HG03439 (cell line): Measurements from ENCODE around the gene LRRTM4.
"Not testable (repeated sequence)": the region's sequence is repeated elsewhere in the genome, so short reads cannot be mapped to it uniquely, and the experiment has no call there.

Experiments used
- ATAC-seq: cut with Tn5 transposase; IDR thresholded peaks from one replicate; pipeline ENCODE4 v1.9.1; 2021; ENCODE audit warnings: mild to moderate bottlenecking, moderate library complexity; ENCODE audit not compliant: unreplicated experiment

Gene LRRTM4

DNA sequence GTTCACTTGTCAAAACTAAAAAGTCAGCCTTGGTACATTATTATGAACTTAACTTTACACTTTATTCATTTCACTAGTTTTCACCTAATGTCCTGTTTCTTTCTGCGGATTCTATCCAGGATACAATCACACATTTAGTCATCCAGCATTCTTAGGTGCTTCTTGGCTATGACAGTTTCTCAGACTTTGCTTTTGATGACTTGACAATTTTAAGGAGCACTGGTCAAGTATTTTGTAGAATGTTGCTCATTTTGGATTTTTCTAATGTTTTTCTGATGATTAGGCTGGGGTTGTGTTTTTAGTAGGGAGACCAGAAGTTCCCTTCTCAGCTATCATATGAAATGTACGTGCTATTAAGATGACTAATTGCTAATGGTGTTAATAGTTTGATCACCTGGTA, 601.2 kb downstream of the LRRTM4 start:
- ATAC-seq: no peak

DNA sequence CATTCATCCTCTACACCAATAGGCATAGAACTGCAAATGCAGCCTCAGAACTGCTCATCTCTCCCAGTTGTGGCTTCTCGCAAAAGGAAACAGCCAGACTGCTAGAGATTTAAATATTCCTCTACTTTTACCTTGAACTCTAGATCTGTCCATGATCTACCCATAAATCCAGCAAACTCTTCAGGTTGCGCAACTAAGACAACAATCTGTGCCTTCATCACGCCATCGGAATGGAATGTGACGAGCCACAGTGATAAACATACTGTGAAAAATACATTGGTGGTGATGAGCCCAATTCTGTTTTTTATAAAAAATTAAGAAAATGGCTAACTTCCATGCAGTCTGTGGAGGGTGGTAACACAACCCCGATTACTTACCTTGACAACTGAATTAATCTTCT, 626.7 kb downstream of the LRRTM4 start:
- no peak for ATAC-seq

DNA sequence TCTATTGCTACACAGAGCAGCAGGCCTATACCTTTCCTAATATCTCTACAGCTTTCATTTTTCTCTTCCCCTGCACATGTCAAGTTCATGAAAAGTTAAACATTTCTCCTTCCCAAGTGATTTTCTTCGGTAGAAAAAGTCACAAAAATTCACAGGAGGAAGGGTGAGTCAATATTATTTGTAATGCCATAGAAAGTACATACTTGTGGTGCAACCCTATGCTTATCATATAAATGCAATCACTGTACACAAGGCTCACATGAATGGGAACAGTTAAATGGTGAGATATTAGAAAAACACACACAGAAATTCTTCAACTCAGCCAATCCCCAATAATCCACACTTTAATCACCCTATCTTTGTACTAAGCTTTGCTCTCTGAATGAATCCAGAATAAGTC, 651.6 kb downstream of the LRRTM4 start:
- no peak for ATAC-seq

DNA sequence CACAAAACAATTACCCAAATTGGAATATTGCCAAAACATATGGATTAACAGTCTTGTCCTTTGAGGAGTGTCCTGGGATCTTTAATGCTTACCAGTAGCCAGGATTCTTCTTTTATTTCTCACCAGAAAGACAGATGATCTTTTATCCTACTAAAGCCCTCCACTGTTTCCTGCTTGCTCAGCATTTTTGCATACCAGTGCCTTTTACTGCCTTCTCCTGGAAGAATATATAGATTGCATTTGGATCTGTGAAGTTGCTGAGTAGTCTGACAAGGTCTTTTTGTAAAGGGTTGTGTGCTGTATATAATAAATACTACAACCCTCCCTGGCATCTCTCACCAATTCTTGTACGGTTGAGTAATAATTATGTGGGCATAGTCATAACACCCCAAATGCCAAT, 652.2 kb downstream of the LRRTM4 start:
- no peak for ATAC-seq

DNA sequence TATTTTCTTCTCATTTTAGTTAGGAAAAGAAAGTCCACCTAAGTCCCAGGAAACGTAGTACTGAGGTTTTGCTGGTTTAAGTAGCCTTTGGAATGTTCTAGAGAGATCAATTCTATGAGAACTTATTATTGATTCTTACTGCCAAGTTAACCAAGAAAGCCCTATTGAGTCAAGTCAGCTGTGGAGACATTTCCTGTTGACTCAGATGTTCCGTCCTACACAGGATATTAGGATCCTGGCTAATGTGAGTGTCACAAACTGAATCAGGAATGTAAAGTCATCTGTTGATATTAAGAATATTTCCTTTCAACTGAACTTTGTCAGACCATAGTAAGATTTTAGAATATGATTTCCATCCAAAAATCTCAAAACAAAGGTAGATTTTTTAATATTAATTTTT, 654.3 kb downstream of the LRRTM4 start:
- no peak for ATAC-seq

DNA sequence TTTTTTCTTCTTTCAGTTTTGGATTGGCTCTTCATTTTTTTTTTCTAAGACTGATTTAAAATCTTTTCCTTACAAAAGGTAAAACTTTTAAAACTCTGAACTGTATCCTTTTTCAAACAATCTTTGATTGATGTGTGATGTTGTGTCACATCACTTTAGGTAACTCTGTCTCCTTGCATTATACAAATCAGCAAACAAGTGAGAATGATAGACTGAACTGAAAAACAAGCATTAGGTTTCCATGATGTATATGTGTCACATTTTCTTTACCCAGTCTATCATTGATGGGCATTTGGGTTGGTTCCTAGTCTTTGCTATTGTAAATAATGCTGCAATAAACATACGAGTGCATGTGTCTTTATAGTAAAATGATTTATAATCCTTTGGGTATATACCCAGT, 655.7 kb downstream of the LRRTM4 start:
- ATAC-seq: no peak

DNA sequence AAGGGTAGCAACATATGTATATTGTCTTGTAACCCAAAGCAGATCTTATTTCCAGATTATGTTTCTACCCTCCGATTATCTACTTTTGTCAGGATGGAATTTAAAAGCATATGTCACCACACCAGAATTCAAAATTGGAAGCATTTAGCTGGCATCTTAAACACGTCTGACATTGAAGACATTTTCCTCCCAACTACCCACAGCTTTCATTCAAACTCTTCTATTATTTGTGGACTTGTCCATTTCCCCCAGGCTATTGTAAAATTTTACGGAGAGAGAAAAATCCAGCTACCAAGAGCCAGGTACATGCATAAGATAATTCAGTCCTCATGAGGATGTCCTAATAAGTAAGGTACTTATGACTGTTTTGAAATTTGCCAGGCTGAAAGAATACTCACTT, 659.3 kb downstream of the LRRTM4 start:
- ATAC-seq: no peak

DNA sequence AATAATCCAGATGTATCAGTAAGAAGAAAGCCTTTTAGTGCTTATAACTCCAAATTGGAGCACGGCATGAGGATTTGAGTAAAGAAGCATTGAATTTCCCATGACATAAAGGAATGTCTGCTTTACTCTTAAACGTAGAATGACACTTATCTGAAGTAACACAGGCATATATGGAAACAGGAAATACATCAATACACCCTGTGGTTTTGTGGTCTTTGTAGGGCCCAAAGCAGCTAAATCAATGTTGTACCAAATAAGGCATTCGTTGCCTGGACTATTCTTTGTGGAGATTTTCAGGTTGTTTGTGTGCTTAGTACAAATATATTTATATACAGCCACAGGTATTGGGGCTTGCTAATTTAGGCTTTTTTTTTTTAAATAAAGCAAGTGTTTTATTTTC, 660.5 kb downstream of the LRRTM4 start:
- no peak for ATAC-seq

DNA sequence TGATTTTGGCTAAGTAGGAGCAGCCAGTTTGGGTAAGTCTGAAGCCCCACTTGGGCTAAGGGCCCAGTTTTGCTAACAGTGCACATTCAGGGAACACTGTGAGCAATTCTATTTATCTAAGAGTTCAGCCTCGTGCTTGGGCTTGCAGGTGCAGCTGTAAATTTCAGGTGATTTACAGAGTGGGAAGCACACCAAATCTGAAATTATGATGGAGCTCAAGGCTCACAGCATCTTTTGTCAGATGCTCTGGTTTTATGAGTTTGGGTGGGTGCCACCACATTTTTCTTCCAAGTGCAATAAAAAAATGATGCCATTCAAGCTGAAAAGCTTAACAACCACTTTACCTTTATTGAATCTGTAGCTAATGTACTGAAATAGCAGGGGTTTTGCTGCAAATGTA, 671.2 kb downstream of the LRRTM4 start:
- no peak for ATAC-seq

DNA sequence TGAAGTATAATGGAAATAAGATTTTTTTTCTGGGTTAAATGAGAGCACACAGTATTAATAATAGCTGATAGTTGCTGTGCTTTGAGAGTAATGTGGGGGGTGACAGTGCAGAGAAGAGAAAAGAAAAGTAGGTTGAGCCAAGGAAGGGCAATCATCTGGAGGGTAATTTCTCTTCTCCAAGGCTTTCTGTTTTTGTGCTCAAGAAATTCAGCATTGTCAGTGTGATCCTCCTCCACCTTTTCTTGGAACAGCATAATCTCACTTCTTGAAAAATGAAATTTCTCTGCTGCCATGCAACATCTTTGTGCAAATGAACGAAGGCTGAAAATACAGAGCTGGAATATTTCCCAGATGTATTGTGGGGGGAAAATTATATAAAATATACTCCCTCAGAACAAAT, 673.1 kb downstream of the LRRTM4 start:
- no peak for ATAC-seq

DNA sequence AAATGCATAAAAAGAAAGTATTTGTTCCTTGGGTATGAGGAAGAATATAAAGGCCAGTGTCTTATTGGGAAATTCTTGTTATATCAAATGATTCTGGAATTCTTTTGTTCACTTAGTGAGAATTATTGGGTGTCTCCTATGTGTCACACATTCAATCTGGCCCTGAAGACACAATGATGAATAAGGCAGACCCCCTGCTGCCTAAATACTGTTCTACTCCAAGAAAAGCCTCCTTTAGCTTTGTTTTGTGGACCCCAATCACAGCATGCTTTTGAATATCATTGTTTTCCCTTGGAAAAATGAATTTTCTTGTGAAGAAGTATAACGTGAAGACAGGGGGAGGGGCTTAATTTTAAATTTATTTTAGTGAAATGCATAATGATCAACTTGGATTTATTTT, 682.4 kb downstream of the LRRTM4 start:
- no peak for ATAC-seq

DNA sequence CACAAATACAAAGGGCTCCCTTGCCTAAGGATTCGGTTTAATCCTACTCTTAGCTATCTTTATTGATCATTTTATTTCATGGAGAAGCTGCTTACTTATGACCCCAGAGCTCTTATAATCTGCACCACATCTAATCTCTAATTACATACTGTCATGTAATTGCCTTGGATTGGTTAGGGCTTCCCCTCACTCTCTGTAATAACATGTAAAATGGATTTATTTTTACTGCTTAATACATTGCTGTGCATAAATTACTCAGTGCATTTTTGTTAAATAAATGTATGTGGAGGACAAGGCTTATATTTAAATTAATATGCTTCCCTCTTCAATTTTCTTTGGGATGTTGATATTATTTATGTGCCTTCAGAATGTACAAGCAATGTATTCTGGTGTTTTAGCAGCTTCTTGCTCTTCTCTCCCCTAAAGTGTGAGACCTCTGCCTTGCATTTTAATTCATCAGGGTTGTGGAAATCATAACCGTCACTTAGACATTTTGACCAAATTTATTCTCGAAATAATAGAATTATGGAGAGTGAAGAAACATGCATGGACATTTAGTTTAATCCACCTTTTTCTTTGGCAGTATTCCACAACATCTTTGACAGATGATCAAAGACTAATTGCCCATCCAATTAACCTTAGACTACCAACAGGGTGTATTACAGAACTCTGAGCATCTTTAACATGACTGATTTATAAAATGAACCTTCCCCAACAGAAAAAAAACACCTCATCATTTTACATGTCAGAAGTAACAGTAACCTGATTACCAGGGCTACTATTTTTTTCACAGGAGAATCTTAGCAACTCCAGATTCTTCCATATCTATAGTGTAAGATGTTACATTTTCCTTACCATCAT, 692.6 kb downstream of the LRRTM4 start:
- no peak for ATAC-seq

DNA sequence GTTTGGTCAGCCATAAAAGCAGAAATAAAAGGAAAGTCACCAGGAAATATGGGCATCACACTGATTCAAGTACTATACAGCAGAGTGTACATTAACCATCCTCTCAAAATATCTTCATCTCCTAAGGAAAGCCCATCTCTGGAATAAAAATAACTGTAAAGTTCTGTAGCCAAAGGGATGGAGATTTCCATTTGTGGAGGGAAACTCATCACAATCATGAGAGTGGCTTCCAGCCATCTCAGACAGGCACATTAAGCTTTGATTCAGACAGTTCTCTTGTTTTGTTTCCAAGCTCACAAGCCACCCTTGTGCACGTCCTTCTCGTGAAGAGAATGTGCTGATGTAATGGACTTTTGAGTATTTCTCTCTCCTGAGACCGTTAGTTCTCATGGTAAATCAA, 695.5 kb downstream of the LRRTM4 start:
- no peak for ATAC-seq

DNA sequence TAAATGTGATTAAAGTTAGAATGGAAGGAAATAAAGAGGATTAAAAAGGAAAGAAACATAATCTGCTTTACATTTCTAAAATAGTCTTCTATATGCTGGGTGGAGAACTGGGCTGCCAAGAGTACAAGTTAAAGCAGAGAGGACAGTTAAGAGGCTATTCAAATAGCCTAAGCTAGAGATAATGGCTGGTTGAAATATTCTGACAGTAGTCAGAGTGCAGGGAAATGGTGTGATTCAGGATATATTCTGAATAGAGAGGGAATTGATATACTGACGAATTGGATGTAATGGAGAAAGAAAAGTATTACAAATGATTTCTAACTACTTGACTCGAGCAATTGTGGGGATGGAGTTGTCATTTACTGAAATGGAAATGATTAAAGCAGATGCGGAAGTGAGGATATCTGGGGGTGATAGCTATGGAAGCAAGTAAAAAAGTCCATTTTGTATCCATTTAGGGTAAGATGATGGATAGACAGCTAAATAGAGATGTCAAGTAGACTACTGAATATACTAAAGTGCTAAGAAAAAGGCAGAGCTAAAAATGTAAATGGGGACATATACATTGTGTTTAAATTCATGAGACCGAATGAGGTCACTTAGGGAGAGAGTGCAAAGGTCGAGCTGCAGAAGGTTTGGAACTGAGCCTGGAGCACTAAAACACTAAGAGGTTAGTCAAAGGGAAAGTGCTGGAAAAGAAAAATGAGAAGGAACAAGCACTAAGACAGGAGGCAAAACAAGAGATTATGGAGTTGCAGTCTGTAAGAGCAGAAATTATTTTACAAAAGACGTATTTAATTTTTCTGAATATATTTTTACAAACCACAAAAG, 696.8 kb downstream of the LRRTM4 start:
- no peak for ATAC-seq

DNA sequence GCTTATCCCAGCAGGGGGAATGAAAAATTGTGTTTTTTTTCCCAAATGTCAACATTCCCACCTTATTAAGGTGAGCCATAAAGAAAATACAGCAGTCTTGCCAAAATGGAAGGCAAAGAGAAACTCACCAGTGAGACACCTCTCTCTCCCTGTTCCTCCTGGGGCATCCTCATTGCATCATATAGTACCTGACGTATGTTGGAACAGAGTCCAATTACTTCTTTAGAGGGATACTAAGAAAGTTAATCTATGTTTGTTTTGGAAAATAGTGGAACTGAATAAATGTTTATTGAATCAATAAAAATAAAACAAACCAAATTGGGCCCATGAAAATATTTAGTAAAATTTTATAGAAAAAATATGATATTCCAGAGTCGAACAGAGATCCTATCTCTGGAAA, 700.4 kb downstream of the LRRTM4 start:
- no peak for ATAC-seq

DNA sequence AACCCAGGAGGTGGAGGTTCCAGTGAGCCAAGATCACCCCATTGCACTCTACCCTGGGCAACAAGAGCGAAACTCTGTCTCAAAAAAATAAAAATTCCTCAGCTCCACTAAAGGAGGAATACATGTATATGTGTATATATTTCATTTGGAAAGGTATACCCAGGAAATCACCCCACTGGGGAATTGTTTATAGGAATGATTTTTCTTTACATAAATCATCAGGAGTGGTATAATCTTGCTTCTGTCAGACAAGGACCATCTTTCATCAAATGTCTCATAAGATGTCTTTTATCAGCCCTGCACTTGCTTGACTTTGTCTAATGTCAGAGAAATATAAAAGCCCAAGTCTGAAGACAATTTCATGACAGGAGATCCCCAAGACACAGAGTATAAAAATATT, 709.1 kb downstream of the LRRTM4 start:
- no peak for ATAC-seq

DNA sequence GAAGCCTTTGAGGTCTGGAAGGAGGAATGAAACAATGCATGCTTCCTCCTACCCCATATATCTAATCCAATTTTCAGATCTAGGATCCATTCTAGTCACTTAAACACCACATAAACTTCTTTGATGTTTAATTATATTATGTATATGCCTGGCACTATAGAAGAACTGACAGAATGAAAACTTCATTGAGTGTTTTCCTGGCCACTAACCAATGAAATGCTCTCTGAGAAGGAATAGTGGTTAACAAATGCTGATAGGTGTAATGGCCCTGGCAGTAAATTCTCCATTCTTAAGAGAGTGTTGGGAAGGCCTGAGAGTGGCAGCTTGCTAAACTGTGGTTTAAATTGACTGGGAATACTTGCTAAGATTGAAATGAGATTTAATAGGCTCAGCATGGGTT, 710.0 kb downstream of the LRRTM4 start:
- no peak for ATAC-seq

DNA sequence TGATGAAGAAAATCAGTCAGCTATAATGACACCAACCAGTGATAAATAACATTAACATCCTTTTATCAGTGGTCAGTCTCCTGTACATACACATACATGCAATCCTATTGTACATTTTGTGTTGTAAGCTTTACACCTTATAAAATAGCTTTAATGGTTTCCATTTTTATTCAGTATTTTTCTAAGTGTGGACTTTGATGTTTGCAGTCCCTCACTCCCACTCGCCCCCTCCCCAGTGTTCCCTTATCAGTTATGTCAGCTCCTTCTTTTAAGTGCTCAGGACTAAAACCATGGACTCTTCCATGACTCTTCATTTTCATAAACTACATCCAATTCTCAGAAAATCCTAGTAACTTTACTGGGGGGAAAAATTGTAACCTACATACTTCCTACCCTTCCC, 713.0 kb downstream of the LRRTM4 start:
- no peak for ATAC-seq

DNA sequence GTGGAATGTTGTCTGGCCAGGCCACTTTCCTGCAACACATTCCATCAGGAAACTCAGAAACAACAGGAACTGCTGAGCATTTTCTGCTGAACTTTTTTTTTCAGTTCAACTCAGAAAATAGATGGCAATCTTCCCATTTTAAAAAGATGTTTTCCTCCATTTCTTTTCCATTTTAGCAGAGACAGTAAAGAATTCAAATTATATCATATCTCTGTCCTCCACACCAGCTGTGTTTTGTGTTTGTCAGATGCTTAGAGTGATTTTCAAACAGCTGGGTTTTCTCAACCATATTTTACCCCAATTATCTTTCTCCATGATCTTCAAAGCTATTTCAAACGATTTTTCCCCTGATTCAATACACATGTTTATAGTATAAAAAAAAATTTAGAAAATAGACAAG, 713.4 kb downstream of the LRRTM4 start:
- no peak for ATAC-seq

DNA sequence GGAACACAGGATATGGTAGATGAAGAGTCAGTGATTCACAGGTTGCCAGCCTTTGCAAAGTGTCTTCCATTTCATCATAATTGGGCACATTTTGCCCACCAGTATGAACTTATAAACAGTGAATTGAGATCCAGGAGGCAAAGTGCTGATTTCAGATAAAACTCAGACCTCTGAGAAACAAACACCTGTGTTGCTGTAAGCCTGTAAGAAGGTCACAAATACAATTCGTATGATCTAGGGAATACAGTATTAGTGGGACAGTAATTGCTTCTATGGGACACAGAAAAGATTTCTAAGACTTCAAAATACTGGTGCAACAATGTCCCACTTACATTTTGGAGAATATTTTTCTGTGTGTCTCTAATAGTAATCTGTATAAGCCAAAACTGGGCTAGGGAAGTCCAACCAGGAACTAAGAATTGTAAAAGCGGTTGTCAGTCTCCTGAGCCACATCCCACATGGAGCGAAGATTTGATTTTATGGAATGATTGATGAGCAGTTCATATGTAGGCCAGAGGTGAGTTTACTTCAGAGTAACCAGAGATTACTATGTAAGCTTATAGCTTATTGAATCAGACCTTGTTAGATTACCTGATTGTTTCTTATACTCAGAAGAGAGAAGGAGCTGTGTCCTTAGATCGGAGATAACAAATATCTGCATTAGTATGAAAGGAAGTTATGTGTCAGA, 728.4 kb downstream of the LRRTM4 start:
- ATAC-seq: no peak

DNA sequence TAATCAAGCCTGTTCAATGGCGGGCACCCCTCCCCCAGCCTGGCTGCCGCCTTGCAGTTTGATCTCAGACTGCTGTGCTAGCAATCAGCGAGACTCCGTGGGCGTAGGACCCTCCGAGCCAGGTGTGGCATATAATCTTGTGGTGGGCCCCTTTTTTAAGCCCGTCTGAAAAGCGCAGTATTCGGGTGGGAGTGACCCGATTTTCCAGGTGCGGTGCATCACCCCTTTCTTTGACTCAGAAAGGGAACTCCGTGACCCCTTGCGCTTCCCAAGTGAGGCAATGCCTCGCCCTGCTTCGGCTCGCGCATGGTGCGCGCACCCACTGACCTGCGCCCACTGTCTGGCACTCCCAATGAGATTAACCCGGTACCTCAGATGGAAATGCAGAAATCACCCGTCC, 740.9 kb downstream of the LRRTM4 start:
- not testable (repeated sequence) for ATAC-seq

DNA sequence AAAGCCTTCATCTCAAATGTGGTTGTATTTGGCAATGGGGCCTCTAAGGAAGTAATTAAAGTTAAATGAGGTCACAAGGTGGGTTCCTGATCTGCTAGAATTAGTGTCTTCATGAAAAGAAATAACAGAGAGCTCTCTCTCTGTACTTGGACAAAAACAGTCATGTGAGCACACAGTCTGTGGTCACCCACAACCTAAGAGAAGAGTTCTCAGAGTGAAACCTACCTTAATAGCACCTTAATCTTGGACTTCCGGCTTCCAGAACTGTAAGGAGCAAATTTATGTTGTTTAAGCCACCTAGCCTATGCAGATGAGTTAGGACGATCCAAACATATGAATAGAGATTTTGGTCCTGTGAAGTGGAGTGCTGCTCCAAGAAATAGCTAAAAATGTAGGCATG, 758.9 kb downstream of the LRRTM4 start:
- no peak for ATAC-seq
